Measurements from ENCODE around the gene NFIC. TPM values are rescaled to one million over a fixed set of nuclear protein-coding genes. Genes with fewer than 3 reads are reported as not detected.

NFIC gene
- total and polyA plus RNA-seq, 4 donors = 17.2 to 56.2 (median 40.4) TPM

- WGBS (ENCODE audit: insufficient coverage) = 44% methylated on average over 49 of the region's 58 CpGs
- H3K36me3 ChIP-seq (ENCODE audit: control insufficient read depth, insufficient read depth, low read length) = peaks cover 51% of the 10 kb centered on the region
- H3K27me3 ChIP-seq (ENCODE audit: control insufficient read depth, insufficient read depth, low read length) = peaks cover 2% of the 10 kb centered on the region
- H3K9me3 ChIP-seq (ENCODE audit: control insufficient read depth, insufficient read depth, low read length) = no peaks in the 10 kb centered on the region
- H3K4me1 ChIP-seq (ENCODE audit: control insufficient read depth, insufficient read depth, low read length) = peaks cover 59% of the 10 kb centered on the region
- H3K27ac ChIP-seq (ENCODE audit: low read depth, low read length) = no peak overlapping the region
- no peak overlapping the region for H3K4me3 ChIP-seq (ENCODE audit: low read depth, low read length)
- no peak for DNase-seq (ENCODE audit: low read depth in 4 of 6, low spot score in 6 of 6)
Observed at GRCh38 chr19:3462991-3463713, 96.8 kb downstream of the NFIC start.

GRCh38 chr19:3463714-3464586, 97.6 kb downstream of the NFIC start:
- WGBS (ENCODE audit: insufficient coverage) = 39% methylated on average over 34 of the region's 57 CpGs
- Histone ChIP-seq H3K4me3 (ENCODE audit: low read depth, low read length) (no peak overlapping the region), H3K36me3 (ENCODE audit: control insufficient read depth, insufficient read depth, low read length) (peaks cover 44% of the 10 kb centered on the region), H3K4me1 (ENCODE audit: control insufficient read depth, insufficient read depth, low read length) (peaks cover 51% of the 10 kb centered on the region), H3K27me3 (ENCODE audit: control insufficient read depth, insufficient read depth, low read length) (peaks cover 2% of the 10 kb centered on the region), H3K27ac (ENCODE audit: low read depth, low read length) (no peak overlapping the region), H3K9me3 (ENCODE audit: control insufficient read depth, insufficient read depth, low read length) (no peaks in the 10 kb centered on the region)
- DNase-seq (ENCODE audit: low read depth in 4 of 6, low spot score in 6 of 6) = no peak

- Histone ChIP-seq H3K4me1 (ENCODE audit: control insufficient read depth, insufficient read depth, low read length) (peaks cover 43% of the 10 kb centered on the region), H3K27ac (ENCODE audit: low read depth, low read length) (no peak overlapping the region), H3K9me3 (ENCODE audit: control insufficient read depth, insufficient read depth, low read length) (no peaks in the 10 kb centered on the region), H3K27me3 (ENCODE audit: control insufficient read depth, insufficient read depth, low read length) (peaks cover 2% of the 10 kb centered on the region), H3K4me3 (ENCODE audit: low read depth, low read length) (no peak overlapping the region), H3K36me3 (ENCODE audit: control insufficient read depth, insufficient read depth, low read length) (peaks cover 38% of the 10 kb centered on the region)
- whole genome bisulfite sequencing (ENCODE audit: insufficient coverage) = 59% methylated on average over 11 of the region's 31 CpGs
- no peak for DNase-seq (ENCODE audit: low read depth in 4 of 6, low spot score in 6 of 6)
Observed at GRCh38 chr19:3464587-3465235, 98.3 kb downstream of the NFIC start.

GRCh38 chr19:3465552-3465951, 99.2 kb downstream of the NFIC start:
- WGBS (ENCODE audit: insufficient coverage) = 46% methylated on average over 6 of the region's 7 CpGs
- peak overlapping the region; percentile 47 for H3K27ac ChIP-seq (ENCODE audit: low read depth, low read length)

GRCh38 chr19:3466635-3467034, 100.3 kb downstream of the NFIC start:
- 58% methylated on average over 7 of the region's 9 CpGs for WGBS (ENCODE audit: insufficient coverage)
- H3K9me3 ChIP-seq (ENCODE audit: control insufficient read depth, insufficient read depth, low read length) = no peaks in the 10 kb centered on the region
- H3K4me3 ChIP-seq (ENCODE audit: low read depth, low read length) = no peak overlapping the region
- peak in 1 of 6 donors; percentile 93 for DNase-seq (ENCODE audit: low read depth in 4 of 6, low spot score in 6 of 6)
- peaks cover 42% of the 10 kb centered on the region for H3K4me1 ChIP-seq (ENCODE audit: control insufficient read depth, insufficient read depth, low read length)
- no peaks in the 10 kb centered on the region for H3K27me3 ChIP-seq (ENCODE audit: control insufficient read depth, insufficient read depth, low read length)
- peak overlapping the region; percentile 52 for H3K27ac ChIP-seq (ENCODE audit: low read depth, low read length)
- peaks cover 24% of the 10 kb centered on the region for H3K36me3 ChIP-seq (ENCODE audit: control insufficient read depth, insufficient read depth, low read length)

More at GRCh38 chr19:3465552-3465951, 99.2 kb downstream of the NFIC start:
- no peaks in the 10 kb centered on the region for H3K27me3 ChIP-seq (ENCODE audit: control insufficient read depth, insufficient read depth, low read length)
- no peaks in the 10 kb centered on the region for H3K9me3 ChIP-seq (ENCODE audit: control insufficient read depth, insufficient read depth, low read length)
- no peak overlapping the region for H3K4me3 ChIP-seq (ENCODE audit: low read depth, low read length)
- peaks cover 31% of the 10 kb centered on the region for H3K36me3 ChIP-seq (ENCODE audit: control insufficient read depth, insufficient read depth, low read length)
- no peak for DNase-seq (ENCODE audit: low read depth in 4 of 6, low spot score in 6 of 6)
- H3K4me1 ChIP-seq (ENCODE audit: control insufficient read depth, insufficient read depth, low read length) = peaks cover 37% of the 10 kb centered on the region

GRCh38 chr19:3467437-3468198, 101.2 kb downstream of the NFIC start:
- Histone ChIP-seq H3K36me3 (ENCODE audit: control insufficient read depth, insufficient read depth, low read length) (peaks cover 23% of the 10 kb centered on the region), H3K4me1 (ENCODE audit: control insufficient read depth, insufficient read depth, low read length) (peaks cover 49% of the 10 kb centered on the region), H3K27ac (ENCODE audit: low read depth, low read length) (no peak overlapping the region), H3K27me3 (ENCODE audit: control insufficient read depth, insufficient read depth, low read length) (peaks cover 2% of the 10 kb centered on the region), H3K4me3 (ENCODE audit: low read depth, low read length) (no peak overlapping the region), H3K9me3 (ENCODE audit: control insufficient read depth, insufficient read depth, low read length) (no peaks in the 10 kb centered on the region)
- 93% methylated on average over 9 of the region's 10 CpGs for WGBS (ENCODE audit: insufficient coverage)
- DNase-seq (ENCODE audit: low read depth in 4 of 6, low spot score in 6 of 6) = no peak

- no peak overlapping the region for H3K27ac ChIP-seq (ENCODE audit: low read depth, low read length)
- peaks cover 2% of the 10 kb centered on the region for H3K27me3 ChIP-seq (ENCODE audit: control insufficient read depth, insufficient read depth, low read length)
- peaks cover 49% of the 10 kb centered on the region for H3K4me1 ChIP-seq (ENCODE audit: control insufficient read depth, insufficient read depth, low read length)
- no CpG with 5 or more reads among the region's 3 CpGs for WGBS (ENCODE audit: insufficient coverage)
- H3K4me3 ChIP-seq (ENCODE audit: low read depth, low read length) = no peak overlapping the region
- H3K36me3 ChIP-seq (ENCODE audit: control insufficient read depth, insufficient read depth, low read length) = peaks cover 17% of the 10 kb centered on the region
- no peak for DNase-seq (ENCODE audit: low read depth in 4 of 6, low spot score in 6 of 6)
- no peaks in the 10 kb centered on the region for H3K9me3 ChIP-seq (ENCODE audit: control insufficient read depth, insufficient read depth, low read length)
Observed at GRCh38 chr19:3468211-3468610, 101.8 kb downstream of the NFIC start.

- H3K4me3 ChIP-seq (ENCODE audit: low read depth, low read length) = no peak overlapping the region
- peaks cover 35% of the 10 kb centered on the region for H3K4me1 ChIP-seq (ENCODE audit: control insufficient read depth, insufficient read depth, low read length)
- no peak overlapping the region for H3K27ac ChIP-seq (ENCODE audit: low read depth, low read length)
- DNase-seq (ENCODE audit: low read depth in 4 of 6, low spot score in 6 of 6) = no peak
- peaks cover 4% of the 10 kb centered on the region for H3K36me3 ChIP-seq (ENCODE audit: control insufficient read depth, insufficient read depth, low read length)
- WGBS (ENCODE audit: insufficient coverage) = 45% methylated on average over 14 of the region's 14 CpGs
- peaks cover 4% of the 10 kb centered on the region for H3K27me3 ChIP-seq (ENCODE audit: control insufficient read depth, insufficient read depth, low read length)
- H3K9me3 ChIP-seq (ENCODE audit: control insufficient read depth, insufficient read depth, low read length) = no peaks in the 10 kb centered on the region
Observed at GRCh38 chr19:3469638-3470499, 103.5 kb downstream of the NFIC start.

Measured in spinal cord (tissue), 10 donors.